SKM-1 (cell line): ENCODE measurements around the gene WDCP.
"Not testable (repeated sequence)": the region's sequence is repeated elsewhere in the genome, so short reads cannot be mapped to it uniquely, and the experiment has no call there.

Source experiments
- DNase-seq: peaks from one replicate; lab custom pipeline; 2025; ENCODE audit not compliant: unreplicated experiment; lab: John Stamatoyannopoulos, UW

Gene WDCP

GRCh38 chr2:24022975-24023575 lies 24.1 kb downstream of the WDCP start:
- no peak for DNase-seq

- no peak for DNase-seq
Measured at GRCh38 chr2:24022324-24022974, 24.7 kb downstream of the WDCP start.

DNA sequence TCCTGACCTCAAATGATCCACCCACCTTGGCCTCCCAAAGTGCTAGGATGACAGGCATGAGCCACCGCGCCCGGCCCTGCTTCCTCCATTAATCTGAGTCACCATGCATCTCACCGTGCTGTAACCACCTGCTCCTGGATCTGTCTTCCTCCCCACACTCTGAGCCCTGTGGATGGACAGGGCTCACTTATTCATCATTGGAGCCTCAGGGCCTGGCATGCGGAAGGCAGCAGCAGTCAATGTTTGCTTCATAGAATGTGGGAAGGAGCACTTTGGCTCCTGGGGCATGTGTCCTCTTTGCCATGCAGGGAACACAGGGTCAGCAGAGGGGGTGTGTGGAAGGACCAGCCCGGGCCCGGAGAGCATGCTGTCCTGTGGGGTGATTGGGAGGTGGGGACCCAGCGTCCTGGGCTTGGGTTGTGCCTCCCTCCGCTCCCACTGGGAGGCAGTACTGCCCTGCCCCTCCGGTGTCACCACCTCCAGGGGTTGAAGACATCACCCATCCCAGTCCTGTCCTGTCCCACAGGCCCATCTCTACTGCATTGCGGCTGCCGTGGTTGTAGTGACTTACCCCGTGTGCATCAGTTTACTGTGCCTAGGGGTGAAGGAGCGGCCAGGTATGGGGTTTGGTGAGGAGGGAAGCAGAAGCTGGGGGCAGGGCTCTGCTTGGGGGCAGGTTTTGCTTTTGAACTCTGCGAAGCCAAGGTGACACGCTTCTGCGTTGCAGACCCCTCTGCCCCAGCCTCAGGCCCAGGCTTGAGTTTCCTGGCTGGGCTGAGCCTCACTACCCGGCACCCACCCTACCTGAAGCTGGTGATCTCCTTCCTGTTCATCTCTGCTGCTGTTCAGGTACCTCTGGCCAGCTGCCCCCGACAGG lies 25.8 kb downstream of the WDCP start:
- no peak for DNase-seq

GRCh38 chr2:24020244-24020643 lies 26.9 kb downstream of the WDCP start:
- no peak for DNase-seq

DNA sequence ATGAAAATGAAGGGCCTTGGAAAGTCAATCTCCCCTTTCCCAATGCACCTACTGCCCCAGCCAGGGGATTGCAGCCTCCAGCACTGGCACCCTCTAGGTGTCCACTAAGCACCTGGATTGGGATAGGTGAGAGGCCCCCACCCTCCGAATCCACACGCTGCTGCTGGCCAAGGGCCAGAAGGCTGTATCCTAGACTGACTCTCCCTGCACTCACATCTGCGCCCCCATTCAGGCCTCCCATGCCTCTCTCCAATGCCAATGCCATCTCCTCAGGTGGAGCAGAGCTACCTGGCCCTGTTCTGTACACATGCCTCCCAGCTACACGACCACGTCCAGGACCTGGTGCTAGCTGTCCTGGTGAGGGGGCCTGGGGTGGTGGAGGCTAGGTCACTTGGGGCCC lies 27.5 kb downstream of the WDCP start:
- DNase-seq: no peak

DNA sequence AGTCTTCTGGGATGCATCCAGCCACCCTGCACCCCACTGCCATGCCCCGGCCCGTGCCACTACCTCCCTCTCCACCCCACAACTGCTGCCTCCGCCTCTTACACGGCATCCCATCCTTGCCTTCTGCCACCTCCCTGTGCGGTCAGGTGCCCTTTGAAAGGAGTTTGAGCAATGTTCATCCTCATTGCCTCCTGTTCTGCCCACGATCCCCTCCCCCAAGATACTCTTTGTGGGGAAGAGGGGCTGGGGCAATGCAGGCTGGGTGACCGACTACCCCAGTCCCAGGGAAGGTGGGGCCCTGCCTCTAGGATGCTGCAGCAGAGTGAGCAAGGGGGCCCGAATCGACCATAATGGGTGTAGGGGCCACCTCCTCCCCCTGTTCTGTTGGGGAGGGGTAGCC lies 28.9 kb downstream of the WDCP start:
- DNase-seq: no peak

DNA sequence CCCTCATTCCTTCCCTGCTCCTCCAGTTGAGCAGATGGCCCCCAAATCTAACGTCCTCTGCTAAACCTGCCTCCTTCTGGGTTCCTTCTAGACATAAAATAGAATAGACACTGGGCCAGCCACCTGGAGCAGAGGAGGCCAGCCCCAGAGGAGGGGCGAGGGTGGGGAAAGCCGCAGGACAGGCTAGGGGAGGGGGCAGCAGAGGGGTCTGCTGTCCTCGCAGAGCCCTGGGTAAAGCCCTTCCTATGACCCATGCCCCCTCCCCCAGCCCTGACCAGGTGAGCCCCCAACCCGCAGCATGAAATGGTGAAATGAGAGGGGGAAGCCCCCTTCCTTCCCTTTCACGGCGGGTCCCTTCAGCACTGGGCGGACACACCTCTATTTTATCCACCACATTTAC lies 29.5 kb downstream of the WDCP start:
- no peak for DNase-seq

DNA sequence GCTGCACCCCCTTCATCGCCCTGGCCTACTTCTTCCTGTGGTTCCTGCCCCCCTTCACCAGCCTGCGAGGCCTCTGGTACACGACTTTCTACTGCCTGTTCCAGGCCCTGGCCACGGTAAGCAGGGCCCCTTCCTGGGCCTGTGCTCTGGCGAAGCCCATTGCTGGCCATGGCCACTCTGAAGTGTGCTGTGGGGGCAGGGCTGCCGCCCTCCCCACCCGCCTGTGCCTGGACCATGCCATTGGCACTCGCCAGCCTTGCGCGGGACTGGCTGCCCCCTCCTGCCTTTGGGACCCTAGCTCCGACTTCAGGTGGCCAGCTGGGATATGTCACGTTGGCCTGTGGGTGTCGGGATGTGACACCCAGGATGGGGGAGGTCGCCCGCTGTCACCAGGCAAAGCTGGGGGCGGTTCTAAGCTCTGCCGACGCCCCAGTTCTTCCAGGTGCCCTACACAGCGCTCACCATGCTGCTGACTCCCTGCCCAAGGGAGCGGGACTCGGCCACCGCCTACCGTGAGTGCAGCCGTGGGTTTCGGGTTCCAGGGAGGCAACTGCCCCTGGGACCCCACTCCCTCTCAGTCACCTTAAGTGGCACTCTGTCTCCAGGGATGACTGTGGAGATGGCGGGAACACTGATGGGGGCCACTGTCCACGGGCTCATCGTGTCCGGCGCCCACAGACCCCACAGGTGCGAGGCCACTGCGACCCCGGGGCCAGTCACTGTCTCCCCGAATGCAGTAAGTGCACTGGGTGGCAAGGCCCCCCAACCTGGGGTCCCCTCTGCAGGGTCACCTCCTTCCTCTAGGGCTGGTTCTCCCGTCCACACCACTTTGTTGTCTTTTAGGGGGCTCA lies 30.1 kb downstream of the WDCP start:
- no peak for DNase-seq

DNA sequence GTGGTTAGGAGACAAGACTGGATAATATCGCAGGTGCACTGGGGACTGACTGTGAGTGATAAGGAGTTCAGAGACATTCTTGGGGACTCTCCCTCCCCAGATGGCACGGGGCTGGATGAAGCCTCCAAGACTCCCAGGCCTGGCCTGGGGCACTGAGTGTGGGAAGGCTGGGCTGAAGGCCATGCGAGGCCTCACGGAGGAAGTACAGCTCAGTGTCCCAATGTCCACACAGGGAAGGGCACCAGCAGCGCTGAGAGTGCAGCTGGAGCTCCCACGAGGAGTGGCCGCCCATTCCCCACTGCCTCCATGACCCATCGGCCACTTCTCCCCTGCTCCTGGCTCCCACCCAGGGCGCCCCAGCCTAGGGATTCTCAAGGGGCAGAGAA lies 30.8 kb downstream of the WDCP start:
- no peak for DNase-seq

DNA sequence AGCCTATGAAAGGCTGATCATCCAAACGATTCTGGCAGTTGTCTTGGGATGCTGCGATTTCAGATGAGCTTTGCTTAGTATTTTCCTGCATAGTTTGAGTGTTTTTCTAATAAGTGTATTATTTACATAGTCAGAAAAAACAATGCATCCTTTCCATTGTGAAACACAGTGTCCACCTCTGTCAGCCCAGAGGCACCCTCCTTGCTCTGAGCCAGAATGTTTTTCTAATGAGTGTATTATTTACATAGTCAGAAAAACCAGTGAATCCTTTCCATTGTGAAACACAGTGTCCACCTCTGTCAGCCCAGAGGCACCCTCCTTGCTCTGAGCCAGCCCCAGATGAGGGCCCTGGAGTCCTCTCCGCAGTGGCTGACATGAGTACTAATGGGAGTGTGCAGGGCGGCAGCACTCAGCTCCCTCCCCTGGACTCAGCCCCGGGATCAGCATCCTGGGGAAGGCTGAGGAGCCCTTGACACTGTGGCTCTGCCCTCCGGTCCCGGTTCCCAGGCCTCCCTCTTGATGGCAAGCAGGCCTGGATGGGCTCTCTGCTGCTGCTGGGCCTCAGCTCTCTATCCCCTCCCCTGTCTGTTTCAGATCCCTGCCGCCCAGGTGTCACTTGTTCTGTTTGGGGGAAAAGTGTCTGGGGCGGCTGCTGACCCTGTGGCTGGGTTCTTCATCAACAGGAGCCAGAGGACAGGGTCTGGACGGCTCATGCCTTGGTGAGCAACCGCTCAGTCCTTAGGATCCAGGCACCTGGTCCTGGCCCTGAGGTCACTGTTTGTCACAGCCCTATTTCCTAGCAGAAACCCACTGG lies 31.4 kb downstream of the WDCP start:
- no peak for DNase-seq

- DNase-seq: not testable (repeated sequence)
Measured at GRCh38 chr2:24014902-24015301, 32.3 kb downstream of the WDCP start.

- DNase-seq: no peak
Measured at GRCh38 chr2:24012521-24013188, 34.5 kb downstream of the WDCP start.

GRCh38 chr2:24011250-24012104 lies 35.7 kb downstream of the WDCP start:
- DNase-seq: no peak

GRCh38 chr2:24010477-24011249 lies 36.5 kb downstream of the WDCP start:
- no peak for DNase-seq

GRCh38 chr2:24009680-24010476 lies 37.3 kb downstream of the WDCP start, which contains the start of gene MFSD2B:
Gene MFSD2B (plus strand): TSS chr2:24010085. CDS start chr2:24010097, 12 bp downstream.
- DNase-seq: no peak

GRCh38 chr2:24009367-24009679 lies 37.9 kb downstream of the WDCP start:
- DNase-seq: no peak

GRCh38 chr2:24008672-24009366 lies 38.4 kb downstream of the WDCP start:
- no peak for DNase-seq
